ENCODE data around the gene KIF13A.

KIF13A gene

GRCh38 chr6:17874753-17875152 lies 112.7 kb downstream of the KIF13A start:
- no peaks in the 10 kb centered on the region for H3K36me3 ChIP-seq (ENCODE audit: insufficient read depth, low read length)
- H3K9ac ChIP-seq (ENCODE audit: low read length), result no peak overlapping the region
- no peak overlapping the region for H3K27ac ChIP-seq (ENCODE audit: low read depth, low read length)
- no peak overlapping the region for H3K4me3 ChIP-seq (ENCODE audit: low read depth in 1 of 2, low read length in 2 of 2)
- H3K4me1 ChIP-seq (ENCODE audit: insufficient read depth, low read length), result peaks cover 55% of the 10 kb centered on the region
- no peaks in the 10 kb centered on the region for H3K9me3 ChIP-seq (ENCODE audit: low read length)
- no peaks in the 10 kb centered on the region for H3K27me3 ChIP-seq (ENCODE audit: control insufficient read depth in 1 of 2, insufficient read depth in 2 of 2, low read length in 2 of 2)

GRCh38 chr6:17872908-17873307 lies 114.5 kb downstream of the KIF13A start:
- H3K9me3 ChIP-seq (ENCODE audit: low read length), result no peaks in the 10 kb centered on the region
- H3K27ac ChIP-seq (ENCODE audit: low read depth, low read length), result no peak overlapping the region
- no peaks in the 10 kb centered on the region for H3K27me3 ChIP-seq (ENCODE audit: control insufficient read depth in 1 of 2, insufficient read depth in 2 of 2, low read length in 2 of 2)
- H3K9ac ChIP-seq (ENCODE audit: low read length), result no peak overlapping the region
- H3K4me3 ChIP-seq (ENCODE audit: low read depth in 1 of 2, low read length in 2 of 2), result no peak overlapping the region
- H3K4me1 ChIP-seq (ENCODE audit: insufficient read depth, low read length), result peaks cover 46% of the 10 kb centered on the region
- no peaks in the 10 kb centered on the region for H3K36me3 ChIP-seq (ENCODE audit: insufficient read depth, low read length)

- peaks cover 47% of the 10 kb centered on the region for H3K4me1 ChIP-seq (ENCODE audit: insufficient read depth, low read length)
Observed at GRCh38 chr6:17871836-17872235, 115.6 kb downstream of the KIF13A start.

GRCh38 chr6:17871189-17871519 lies 116.3 kb downstream of the KIF13A start:
- H3K27ac ChIP-seq (ENCODE audit: low read depth, low read length), result no peak overlapping the region
- no peaks in the 10 kb centered on the region for H3K9me3 ChIP-seq (ENCODE audit: low read length)
- no peak overlapping the region for H3K4me3 ChIP-seq (ENCODE audit: low read depth in 1 of 2, low read length in 2 of 2)
- H3K36me3 ChIP-seq (ENCODE audit: insufficient read depth, low read length), result no peaks in the 10 kb centered on the region
- H3K4me1 ChIP-seq (ENCODE audit: insufficient read depth, low read length), result peaks cover 44% of the 10 kb centered on the region
- no peaks in the 10 kb centered on the region for H3K27me3 ChIP-seq (ENCODE audit: control insufficient read depth in 1 of 2, insufficient read depth in 2 of 2, low read length in 2 of 2)
- H3K9ac ChIP-seq (ENCODE audit: low read length), result no peak overlapping the region

More at GRCh38 chr6:17871836-17872235, 115.6 kb downstream of the KIF13A start:
- Histone ChIP-seq H3K4me3 (ENCODE audit: low read depth in 1 of 2, low read length in 2 of 2) (no peak overlapping the region), H3K27me3 (ENCODE audit: control insufficient read depth in 1 of 2, insufficient read depth in 2 of 2, low read length in 2 of 2) (no peaks in the 10 kb centered on the region), H3K27ac (ENCODE audit: low read depth, low read length) (no peak overlapping the region), H3K9ac (ENCODE audit: low read length) (no peak overlapping the region), H3K36me3 (ENCODE audit: insufficient read depth, low read length) (no peaks in the 10 kb centered on the region), H3K9me3 (ENCODE audit: low read length) (no peaks in the 10 kb centered on the region)

GRCh38 chr6:17870300-17871188 lies 116.9 kb downstream of the KIF13A start:
- Histone ChIP-seq H3K4me3 (ENCODE audit: low read depth in 1 of 2, low read length in 2 of 2) (no peak overlapping the region), H3K9ac (ENCODE audit: low read length) (no peak overlapping the region), H3K36me3 (ENCODE audit: insufficient read depth, low read length) (no peaks in the 10 kb centered on the region), H3K4me1 (ENCODE audit: insufficient read depth, low read length) (peaks cover 49% of the 10 kb centered on the region), H3K9me3 (ENCODE audit: low read length) (no peaks in the 10 kb centered on the region), H3K27me3 (ENCODE audit: control insufficient read depth in 1 of 2, insufficient read depth in 2 of 2, low read length in 2 of 2) (no peaks in the 10 kb centered on the region), H3K27ac (ENCODE audit: low read depth, low read length) (no peak overlapping the region)

GRCh38 chr6:17869753-17870050 lies 117.7 kb downstream of the KIF13A start:
- H3K9me3 ChIP-seq (ENCODE audit: low read length), result no peaks in the 10 kb centered on the region
- H3K27ac ChIP-seq (ENCODE audit: low read depth, low read length), result no peak overlapping the region
- no peaks in the 10 kb centered on the region for H3K36me3 ChIP-seq (ENCODE audit: insufficient read depth, low read length)
- peaks cover 57% of the 10 kb centered on the region for H3K4me1 ChIP-seq (ENCODE audit: insufficient read depth, low read length)
- no peaks in the 10 kb centered on the region for H3K27me3 ChIP-seq (ENCODE audit: control insufficient read depth in 1 of 2, insufficient read depth in 2 of 2, low read length in 2 of 2)
- no peak overlapping the region for H3K4me3 ChIP-seq (ENCODE audit: low read depth in 1 of 2, low read length in 2 of 2)
- H3K9ac ChIP-seq (ENCODE audit: low read length), result no peak overlapping the region

GRCh38 chr6:17869010-17869752 lies 118.3 kb downstream of the KIF13A start:
- Histone ChIP-seq H3K27ac (ENCODE audit: low read depth, low read length) (peak overlapping the region; percentile 43), H3K9me3 (ENCODE audit: low read length) (no peaks in the 10 kb centered on the region), H3K27me3 (ENCODE audit: control insufficient read depth in 1 of 2, insufficient read depth in 2 of 2, low read length in 2 of 2) (no peaks in the 10 kb centered on the region), H3K9ac (ENCODE audit: low read length) (no peak overlapping the region), H3K4me3 (ENCODE audit: low read depth in 1 of 2, low read length in 2 of 2) (no peak overlapping the region), H3K36me3 (ENCODE audit: insufficient read depth, low read length) (no peaks in the 10 kb centered on the region), H3K4me1 (ENCODE audit: insufficient read depth, low read length) (peaks cover 61% of the 10 kb centered on the region)

GRCh38 chr6:17867880-17868279 lies 119.6 kb downstream of the KIF13A start:
- Histone ChIP-seq H3K27ac (ENCODE audit: low read depth, low read length) (peak overlapping the region; percentile 39), H3K9me3 (ENCODE audit: low read length) (no peaks in the 10 kb centered on the region), H3K4me1 (ENCODE audit: insufficient read depth, low read length) (peaks cover 74% of the 10 kb centered on the region), H3K4me3 (ENCODE audit: low read depth in 1 of 2, low read length in 2 of 2) (no peak overlapping the region), H3K36me3 (ENCODE audit: insufficient read depth, low read length) (no peaks in the 10 kb centered on the region), H3K9ac (ENCODE audit: low read length) (no peak overlapping the region), H3K27me3 (ENCODE audit: control insufficient read depth in 1 of 2, insufficient read depth in 2 of 2, low read length in 2 of 2) (no peaks in the 10 kb centered on the region)

- H3K9me3 ChIP-seq (ENCODE audit: low read length), result no peaks in the 10 kb centered on the region
- H3K4me3 ChIP-seq (ENCODE audit: low read depth in 1 of 2, low read length in 2 of 2), result no peak overlapping the region
- H3K9ac ChIP-seq (ENCODE audit: low read length), result no peak overlapping the region
- peaks cover 71% of the 10 kb centered on the region for H3K4me1 ChIP-seq (ENCODE audit: insufficient read depth, low read length)
- no peaks in the 10 kb centered on the region for H3K27me3 ChIP-seq (ENCODE audit: control insufficient read depth in 1 of 2, insufficient read depth in 2 of 2, low read length in 2 of 2)
- peak overlapping the region; percentile 39 for H3K27ac ChIP-seq (ENCODE audit: low read depth, low read length)
- no peaks in the 10 kb centered on the region for H3K36me3 ChIP-seq (ENCODE audit: insufficient read depth, low read length)
Observed at GRCh38 chr6:17866876-17867444, 120.5 kb downstream of the KIF13A start.

- H3K27ac ChIP-seq (ENCODE audit: low read depth, low read length), result peak overlapping the region; percentile 64
- H3K4me1 ChIP-seq (ENCODE audit: insufficient read depth, low read length), result peaks cover 63% of the 10 kb centered on the region
- no peak overlapping the region for H3K4me3 ChIP-seq (ENCODE audit: low read depth in 1 of 2, low read length in 2 of 2)
Observed at GRCh38 chr6:17865798-17866725, 121.4 kb downstream of the KIF13A start.

GRCh38 chr6:17865243-17865642 lies 122.2 kb downstream of the KIF13A start:
- H3K4me3 ChIP-seq (ENCODE audit: low read depth in 1 of 2, low read length in 2 of 2), result no peak overlapping the region
- H3K9ac ChIP-seq (ENCODE audit: low read length), result no peak overlapping the region
- H3K27ac ChIP-seq (ENCODE audit: low read depth, low read length), result peak overlapping the region; percentile 40
- no peaks in the 10 kb centered on the region for H3K36me3 ChIP-seq (ENCODE audit: insufficient read depth, low read length)
- no peaks in the 10 kb centered on the region for H3K27me3 ChIP-seq (ENCODE audit: control insufficient read depth in 1 of 2, insufficient read depth in 2 of 2, low read length in 2 of 2)
- no peaks in the 10 kb centered on the region for H3K9me3 ChIP-seq (ENCODE audit: low read length)
- peaks cover 58% of the 10 kb centered on the region for H3K4me1 ChIP-seq (ENCODE audit: insufficient read depth, low read length)

More at GRCh38 chr6:17865798-17866725, 121.4 kb downstream of the KIF13A start:
- Histone ChIP-seq H3K9me3 (ENCODE audit: low read length) (no peaks in the 10 kb centered on the region), H3K9ac (ENCODE audit: low read length) (no peak overlapping the region), H3K27me3 (ENCODE audit: control insufficient read depth in 1 of 2, insufficient read depth in 2 of 2, low read length in 2 of 2) (no peaks in the 10 kb centered on the region), H3K36me3 (ENCODE audit: insufficient read depth, low read length) (no peaks in the 10 kb centered on the region)
